GM12878 (cell line): ENCODE data around the gene CNDP2. TPM values are rescaled to one million over a fixed set of nuclear protein-coding genes. Genes with fewer than 3 reads are reported as not detected.

Experiments
- ATAC-seq: fragments of 200-7000 bp; cut with Tn5 transposase; 3 replicates; pipeline ENCODE4 v1.9.1; 2020; ENCODE audit warnings: mild to moderate bottlenecking, moderate library complexity
- BruUV-seq: library from RNA; stranded (reverse); fragments of 400-500 nt; replicated peaks from 2 replicates; lab custom pipeline; 2021; lab: Mats Ljungman, UMichigan
- CTCF ChIA-PET: fragments of 300-600 bp; sonication (Branson Sonifier 250); formaldehyde crosslinking; extraction: SDS; loops from one replicate; lab custom pipeline; 2021; ENCODE audit warnings: inconsistent platforms; lab: Yijun Ruan, JAX
- POLR2A ChIA-PET: fragments of 350-600 bp; formaldehyde crosslinking; extraction: SDS; loops from one replicate; lab custom pipeline; 2021; ENCODE audit warnings: inconsistent platforms; lab: Charles Lee
- RAD21 ChIA-PET: fragments of 300-600 bp; sonication (Branson Sonifier 250); formaldehyde crosslinking; loops from one replicate; lab custom pipeline; 2023; ENCODE audit warnings: antibody characterized with exemption; ENCODE audit not compliant: unreplicated experiment; lab: Charles Lee
- SMC1A ChIA-PET: fragments of 300-600 bp; sonication (Branson Sonifier 250); formaldehyde crosslinking; loops from one replicate; lab custom pipeline; 2023; ENCODE audit not compliant: unreplicated experiment, uncharacterized antibody; lab: Charles Lee
- DNase-seq: peaks from one replicate; pipeline ENCODE4 v3.0.0-alpha.2; 2011; ENCODE audit warnings: low read depth, low spot score
- FAIRE-seq: peaks from 3 replicates; lab custom pipeline; 2011; peaks lifted over from hg19 to GRCh38; lab: Jason Lieb, UNC
- H2AFZ ChIP-seq: 2 replicates; pipeline ENCODE4 v1.6.0; 2011; ENCODE audit warnings: low read depth, low read length, control low read depth; ENCODE audit not compliant: control insufficient read depth
- H3K27ac ChIP-seq: 2 replicates; pipeline ENCODE4 v1.5.1; 2011; ENCODE audit warnings: control low read depth; ENCODE audit not compliant: control insufficient read depth, insufficient read depth
- H3K27me3 ChIP-seq, 2 experiments: replicated peaks in 1 of 2; 2 replicates each; pipeline versions ENCODE4 v1.6.0 to v1.6.1; 2011; ENCODE audit warnings: low read length in 1 of 2; ENCODE audit not compliant: control insufficient read depth in 2 of 2, insufficient read depth in 2 of 2
- H3K36me3 ChIP-seq, 2 experiments: 2 replicates each; pipeline ENCODE4 v1.5.1; 2011; ENCODE audit warnings: low read length in 1 of 2; ENCODE audit not compliant: control insufficient read depth in 2 of 2, insufficient read depth in 2 of 2
- H3K4me1 ChIP-seq: 2 replicates; pipeline ENCODE4 v1.6.1; 2011; ENCODE audit warnings: mild to moderate bottlenecking, low read length, moderate library complexity, mixed read lengths; ENCODE audit not compliant: control insufficient read depth, insufficient read depth
- H3K4me2 ChIP-seq: 2 replicates; pipeline ENCODE4 v1.6.0; 2011; ENCODE audit warnings: control low read depth; ENCODE audit not compliant: control insufficient read depth, insufficient read depth
- H3K4me3 ChIP-seq: fragments of 200-600 bp; sonication (generic); 2 replicates; pipeline ENCODE4 v1.5.1; 2016
- H3K79me2 ChIP-seq: 2 replicates; pipeline ENCODE4 v1.6.0; 2011; ENCODE audit warnings: low read length; ENCODE audit not compliant: control insufficient read depth, insufficient read depth
- H3K9ac ChIP-seq: 2 replicates; pipeline ENCODE4 v1.8.0; 2011; ENCODE audit warnings: low read length, control low read depth, mixed read lengths; ENCODE audit not compliant: control insufficient read depth, insufficient read depth
- H3K9me3 ChIP-seq: replicated peaks from 3 replicates; pipeline ENCODE4 v1.5.1; 2011; ENCODE audit warnings: mild to moderate bottlenecking, low read length; ENCODE audit not compliant: control insufficient read depth, insufficient read depth
- H4K20me1 ChIP-seq: 2 replicates; pipeline ENCODE4 v1.6.0; 2011; ENCODE audit not compliant: control insufficient read depth, insufficient read depth
- ATF7 ChIP-seq: fragments of 450-650 bp; IDR thresholded peaks from 2 replicates; pipeline ENCODE4 v1.6.1; 2016; ENCODE audit warnings: low read depth, mild to moderate bottlenecking
- CHD1 ChIP-seq: IDR thresholded peaks from 2 replicates; pipeline ENCODE4 v1.6.1; 2012; ENCODE audit warnings: low read depth, low read length, improper control_type of control experiment
- ELK1 ChIP-seq: IDR thresholded peaks from 2 replicates; pipeline ENCODE4 v1.6.1; 2012; ENCODE audit warnings: low read depth, low read length, improper control_type of control experiment
- KDM1A ChIP-seq: fragments of 200-600 bp; sonication (generic); IDR thresholded peaks from 2 replicates; pipeline ENCODE4 v1.6.1; 2016; ENCODE audit warnings: borderline replicate concordance
- POLR2A ChIP-seq: IDR thresholded peaks from 2 replicates; pipeline ENCODE4 v1.6.1; 2011; ENCODE audit warnings: low read depth, mild to moderate bottlenecking, low read length
- SMC3 ChIP-seq: IDR thresholded peaks from 2 replicates; pipeline ENCODE4 v1.6.1; 2011; ENCODE audit warnings: low read length, improper control_type of control experiment, borderline replicate concordance
- TBL1XR1 ChIP-seq: IDR thresholded peaks from 2 replicates; pipeline ENCODE4 v1.6.1; 2012; ENCODE audit warnings: low read depth, low read length, improper control_type of control experiment
- ZNF217 ChIP-seq: fragments of 450-650 bp; IDR thresholded peaks from 2 replicates; pipeline ENCODE4 v1.6.1; 2017; ENCODE audit warnings: antibody characterized with exemption, mild to moderate bottlenecking
- WGBS: methylation state at CpG from one replicate; pipeline ENCODE4 v1.1.6; 2016; ENCODE audit warnings: low lambda C conversion rate; ENCODE audit not compliant: insufficient replicate concordance, insufficient coverage; ENCODE audit errors: missing lambda C conversion rate; 5-methylcytosine and 5-hydroxymethylcytosine counted together
- in situ Hi-C: fragments of 300-500 bp; cut with MboI; formaldehyde crosslinking; loops from 9 replicates; pipeline ENCODE4 v1.14.3; 2018; ENCODE audit warnings: mixed read lengths
- intact Hi-C: fragments of 100-400 bp; cut with micrococcal nuclease; formaldehyde crosslinking; loops from one replicate; pipeline ENCODE4 v1.14.2; 2022; ENCODE audit not compliant: unreplicated experiment
- polyA plus RNA-seq, 11 experiments: library from polyadenylated mRNA; depleted of rRNA in 4 of 11; unstranded in 6 of 11; stranded (reverse) in 5 of 11; fragments of >200 nt; fragmentation: Nextera tagmentation in 4 of 11; fragmentation: Illumina TruSeq in 1 of 11; extraction: Ambion mirVana in 4 of 11; extraction: Trizol in 1 of 11; gene quantifications; 1 replicate in 1 of 11; 2 replicates in 10 of 11; pipeline versions ENCODE4 v1.2.1 to v1.2.3, GENCODE V29; 2011 to 2016; ENCODE audit warnings: inconsistent platforms in 2 of 11, missing spikeins in 2 of 11, low read depth in 1 of 11
- total RNA-seq, 4 experiments: library from RNA; depleted of rRNA in 3 of 4; stranded (reverse); fragments of >200 nt in 3 of 4; fragmentation: Illumina TruSeq in 1 of 4; extraction: Trizol in 1 of 4; gene quantifications; 2 replicates each; pipeline versions ENCODE4 v1.2.1 to v1.2.3, GENCODE V29; 2013 to 2021
- TF ChIP-seq, protein P1 (sequence below): fragments of 150-350 bp; IDR thresholded peaks from 2 replicates; pipeline ENCODE4 v1.6.1; 2014; ENCODE audit warnings: mild to moderate bottlenecking, low read depth, low read length
- TF ChIP-seq, protein P2 (sequence below): fragments of 450-650 bp; conservative IDR thresholded peaks from 2 replicates; pipeline ENCODE4 v1.6.1; 2017; ENCODE audit warnings: mild to moderate bottlenecking, moderate library complexity
- TF ChIP-seq, protein P3 (sequence below): fragments of 150-350 bp; IDR thresholded peaks from 2 replicates; pipeline ENCODE4 v1.6.1; 2016; ENCODE audit warnings: low read depth, low read length

The CNDP2 gene
- total and polyA plus RNA-seq, 10 of the 15 experiments (the other 5 are each of a cell fraction or from before 2014, with no cell fraction given) = 63.5 to 213 (median 158) TPM

- TF ChIP-seq, protein P1, sequence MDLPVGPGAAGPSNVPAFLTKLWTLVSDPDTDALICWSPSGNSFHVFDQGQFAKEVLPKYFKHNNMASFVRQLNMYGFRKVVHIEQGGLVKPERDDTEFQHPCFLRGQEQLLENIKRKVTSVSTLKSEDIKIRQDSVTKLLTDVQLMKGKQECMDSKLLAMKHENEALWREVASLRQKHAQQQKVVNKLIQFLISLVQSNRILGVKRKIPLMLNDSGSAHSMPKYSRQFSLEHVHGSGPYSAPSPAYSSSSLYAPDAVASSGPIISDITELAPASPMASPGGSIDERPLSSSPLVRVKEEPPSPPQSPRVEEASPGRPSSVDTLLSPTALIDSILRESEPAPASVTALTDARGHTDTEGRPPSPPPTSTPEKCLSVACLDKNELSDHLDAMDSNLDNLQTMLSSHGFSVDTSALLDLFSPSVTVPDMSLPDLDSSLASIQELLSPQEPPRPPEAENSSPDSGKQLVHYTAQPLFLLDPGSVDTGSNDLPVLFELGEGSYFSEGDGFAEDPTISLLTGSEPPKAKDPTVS = no peak
- TF ChIP-seq, all 136 proteins: peak for 0
These were observed 13.5 kb upstream of the CNDP2 start (continued) for GRCh38 chr18:74482697-74483096.

DNA sequence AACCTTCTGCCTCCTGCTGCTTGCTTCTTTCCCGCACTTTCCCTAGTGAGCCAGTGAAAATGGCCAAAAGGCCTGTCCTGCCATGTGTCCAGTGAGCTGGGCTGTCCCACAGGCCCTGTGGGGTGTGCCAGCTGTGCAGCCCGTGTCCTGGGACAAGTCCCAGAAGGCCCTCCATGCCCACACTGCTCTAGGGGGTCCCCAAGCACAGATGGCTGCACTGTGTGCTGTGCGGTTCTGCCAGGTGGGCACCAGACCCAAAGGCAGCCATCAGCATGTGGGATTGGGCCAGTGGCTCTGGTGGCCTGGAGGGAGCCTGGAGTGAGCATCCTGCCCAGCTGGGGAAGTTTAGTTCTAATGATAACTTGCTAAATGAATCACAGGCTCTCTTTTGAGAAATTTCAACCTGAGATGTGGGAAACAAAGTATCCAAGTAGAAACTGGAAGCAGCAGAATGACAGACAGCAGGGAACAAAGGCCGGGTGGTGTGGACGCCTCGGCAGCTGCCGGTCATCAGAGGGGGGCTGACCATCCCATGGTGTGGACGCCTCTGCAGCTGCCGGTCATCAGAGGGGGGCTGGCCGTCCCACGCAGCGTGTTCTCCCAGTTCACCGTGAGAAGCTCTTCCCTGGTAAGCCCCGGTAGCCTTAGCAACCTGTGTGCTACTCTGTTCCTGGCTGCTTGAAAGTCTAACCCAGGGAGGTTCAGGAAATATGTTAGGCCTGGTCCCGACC lies 9.9 kb upstream of the CNDP2 start:
- H3K4me3 ChIP-seq = no peak overlapping the region
- no peak overlapping the region for H3K9ac ChIP-seq
- no TSS peak for BruUV-seq
- no peaks in the 10 kb centered on the region for H3K27me3 ChIP-seq
- 75% methylated on average over 14 of the region's 15 CpGs for WGBS
- ChIA-PET RAD21 (interaction anchor here (1.0 kb wide), 1 partner anchor 144 kb away, joined by 3 read pairs; no protein-coding TSS in a partner anchor), SMC1A (interaction anchor here (1.0 kb wide), 1 partner anchor 66 kb away, joined by 3 read pairs; no protein-coding TSS in a partner anchor), POLR2A (no interaction called here), CTCF (no interaction called here)
- H2AFZ ChIP-seq = no peak overlapping the region
- H3K9me3 ChIP-seq = no peaks in the 10 kb centered on the region
- peaks cover 13% of the 10 kb centered on the region for H3K4me1 ChIP-seq
- FAIRE-seq = no peak
- H3K27ac ChIP-seq = no peak overlapping the region
- H3K36me3 ChIP-seq = no peaks in the 10 kb centered on the region
- H3K79me2 ChIP-seq = no peaks in the 10 kb centered on the region
- intact Hi-C loops (no loop called here), in situ Hi-C loops (no loop called here)
- H4K20me1 ChIP-seq = no peaks in the 10 kb centered on the region
- DNase-seq = no peak
- no peak overlapping the region for H3K4me2 ChIP-seq
- ATAC-seq = no peak; the same call in 2 of the 3 replicates
- TF ChIP-seq CHD1 = no peak
- TF ChIP-seq POLR2A = no peak
- TF ChIP-seq ATF7 = no peak
- TF ChIP-seq SMC3 = no peak
- no peak for TF ChIP-seq ELK1
- TF ChIP-seq, protein P2, sequence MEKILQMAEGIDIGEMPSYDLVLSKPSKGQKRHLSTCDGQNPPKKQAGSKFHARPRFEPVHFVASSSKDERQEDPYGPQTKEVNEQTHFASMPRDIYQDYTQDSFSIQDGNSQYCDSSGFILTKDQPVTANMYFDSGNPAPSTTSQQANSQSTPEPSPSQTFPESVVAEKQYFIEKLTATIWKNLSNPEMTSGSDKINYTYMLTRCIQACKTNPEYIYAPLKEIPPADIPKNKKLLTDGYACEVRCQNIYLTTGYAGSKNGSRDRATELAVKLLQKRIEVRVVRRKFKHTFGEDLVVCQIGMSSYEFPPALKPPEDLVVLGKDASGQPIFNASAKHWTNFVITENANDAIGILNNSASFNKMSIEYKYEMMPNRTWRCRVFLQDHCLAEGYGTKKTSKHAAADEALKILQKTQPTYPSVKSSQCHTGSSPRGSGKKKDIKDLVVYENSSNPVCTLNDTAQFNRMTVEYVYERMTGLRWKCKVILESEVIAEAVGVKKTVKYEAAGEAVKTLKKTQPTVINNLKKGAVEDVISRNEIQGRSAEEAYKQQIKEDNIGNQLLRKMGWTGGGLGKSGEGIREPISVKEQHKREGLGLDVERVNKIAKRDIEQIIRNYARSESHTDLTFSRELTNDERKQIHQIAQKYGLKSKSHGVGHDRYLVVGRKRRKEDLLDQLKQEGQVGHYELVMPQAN = no peak
- TF ChIP-seq KDM1A = no peak
- TF ChIP-seq TBL1XR1 = no peak
- TF ChIP-seq, protein P3, sequence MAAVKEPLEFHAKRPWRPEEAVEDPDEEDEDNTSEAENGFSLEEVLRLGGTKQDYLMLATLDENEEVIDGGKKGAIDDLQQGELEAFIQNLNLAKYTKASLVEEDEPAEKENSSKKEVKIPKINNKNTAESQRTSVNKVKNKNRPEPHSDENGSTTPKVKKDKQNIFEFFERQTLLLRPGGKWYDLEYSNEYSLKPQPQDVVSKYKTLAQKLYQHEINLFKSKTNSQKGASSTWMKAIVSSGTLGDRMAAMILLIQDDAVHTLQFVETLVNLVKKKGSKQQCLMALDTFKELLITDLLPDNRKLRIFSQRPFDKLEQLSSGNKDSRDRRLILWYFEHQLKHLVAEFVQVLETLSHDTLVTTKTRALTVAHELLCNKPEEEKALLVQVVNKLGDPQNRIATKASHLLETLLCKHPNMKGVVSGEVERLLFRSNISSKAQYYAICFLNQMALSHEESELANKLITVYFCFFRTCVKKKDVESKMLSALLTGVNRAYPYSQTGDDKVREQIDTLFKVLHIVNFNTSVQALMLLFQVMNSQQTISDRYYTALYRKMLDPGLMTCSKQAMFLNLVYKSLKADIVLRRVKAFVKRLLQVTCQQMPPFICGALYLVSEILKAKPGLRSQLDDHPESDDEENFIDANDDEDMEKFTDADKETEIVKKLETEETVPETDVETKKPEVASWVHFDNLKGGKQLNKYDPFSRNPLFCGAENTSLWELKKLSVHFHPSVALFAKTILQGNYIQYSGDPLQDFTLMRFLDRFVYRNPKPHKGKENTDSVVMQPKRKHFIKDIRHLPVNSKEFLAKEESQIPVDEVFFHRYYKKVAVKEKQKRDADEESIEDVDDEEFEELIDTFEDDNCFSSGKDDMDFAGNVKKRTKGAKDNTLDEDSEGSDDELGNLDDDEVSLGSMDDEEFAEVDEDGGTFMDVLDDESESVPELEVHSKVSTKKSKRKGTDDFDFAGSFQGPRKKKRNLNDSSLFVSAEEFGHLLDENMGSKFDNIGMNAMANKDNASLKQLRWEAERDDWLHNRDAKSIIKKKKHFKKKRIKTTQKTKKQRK = no peak
- TF ChIP-seq ZNF217 = no peak
